Measurements from ENCODE around the gene NAA50.

Gene NAA50

GRCh38 chr3:113719758-113720157 is 26.3 kb downstream of the NAA50 start:
- no peaks in the 10 kb centered on the region for H3K27me3 ChIP-seq (ENCODE audit: insufficient read depth, low read length)
- no peak overlapping the region for H2AFZ ChIP-seq (ENCODE audit: low read length)
- no peak overlapping the region for H3K27ac ChIP-seq (ENCODE audit: low read depth, low read length, poor library complexity, severe bottlenecking)
- 0 out of 2 replicates have a peak, but pooled peaks cover 6% of the 10 kb centered on the region for H3K79me2 ChIP-seq (ENCODE audit: insufficient read depth, low read length)
- no peaks in the 10 kb centered on the region for H3K4me1 ChIP-seq (ENCODE audit: insufficient read depth, low read length, severe bottlenecking)
- no peaks in the 10 kb centered on the region for H4K20me1 ChIP-seq (ENCODE audit: insufficient read depth, low read length)
- TF ChIP-seq EZH2 (IDR thresholded peaks at IDR 0.05; ENCODE audit: borderline replicate concordance, low read length) (no peak), CTCF (IDR thresholded peaks at IDR 0.05; ENCODE audit: low read length) (no peak)
- peaks cover 81% of the 10 kb centered on the region for H3K36me3 ChIP-seq (ENCODE audit: insufficient read depth, low read length)
- H3K4me2 ChIP-seq (ENCODE audit: low read length) = no peak overlapping the region
- no peaks in the 10 kb centered on the region for H3K9me3 ChIP-seq (ENCODE audit: low read length)
- H3K9me2 ChIP-seq (ENCODE audit: low read depth, low read length) = no peaks in the 10 kb centered on the region
- no peaks in the 10 kb centered on the region for H3F3A ChIP-seq (ENCODE audit: insufficient read depth, low read length)
- no peak overlapping the region for H3K9ac ChIP-seq (ENCODE audit: low read length)
- no peak overlapping the region for H3K4me3 ChIP-seq (ENCODE audit: low read depth, low read length, poor library complexity, severe bottlenecking)

GRCh38 chr3:113719294-113719693 is 26.8 kb downstream of the NAA50 start:
- H3K36me3 ChIP-seq (ENCODE audit: insufficient read depth, low read length) = peaks cover 77% of the 10 kb centered on the region

GRCh38 chr3:113717818-113718217 is 28.2 kb downstream of the NAA50 start:
- no peaks in the 10 kb centered on the region for H3F3A ChIP-seq (ENCODE audit: insufficient read depth, low read length)
- TF ChIP-seq EZH2 (IDR thresholded peaks at IDR 0.05; ENCODE audit: borderline replicate concordance, low read length) = no peak
- no peak for TF ChIP-seq CTCF (IDR thresholded peaks at IDR 0.05; ENCODE audit: low read length)

More at GRCh38 chr3:113719294-113719693, 26.8 kb downstream of the NAA50 start:
- Histone ChIP-seq H2AFZ (ENCODE audit: low read length) (no peak overlapping the region), H4K20me1 (ENCODE audit: insufficient read depth, low read length) (no peaks in the 10 kb centered on the region), H3K4me1 (ENCODE audit: insufficient read depth, low read length, severe bottlenecking) (no peaks in the 10 kb centered on the region), H3K9me2 (ENCODE audit: low read depth, low read length) (no peaks in the 10 kb centered on the region), H3K27ac (ENCODE audit: low read depth, low read length, poor library complexity, severe bottlenecking) (no peak overlapping the region), H3K79me2 (ENCODE audit: insufficient read depth, low read length) (0 out of 2 replicates have a peak, but pooled peaks cover 5% of the 10 kb centered on the region), H3K4me2 (ENCODE audit: low read length) (no peak overlapping the region), H3F3A (ENCODE audit: insufficient read depth, low read length) (no peaks in the 10 kb centered on the region), H3K9me3 (ENCODE audit: low read length) (no peaks in the 10 kb centered on the region), H3K4me3 (ENCODE audit: low read depth, low read length, poor library complexity, severe bottlenecking) (no peak overlapping the region), H3K9ac (ENCODE audit: low read length) (no peak overlapping the region), H3K27me3 (ENCODE audit: insufficient read depth, low read length) (no peaks in the 10 kb centered on the region)
- no peak for TF ChIP-seq EZH2 (IDR thresholded peaks at IDR 0.05; ENCODE audit: borderline replicate concordance, low read length)
- TF ChIP-seq CTCF (IDR thresholded peaks at IDR 0.05; ENCODE audit: low read length) = no peak

More at GRCh38 chr3:113717818-113718217, 28.2 kb downstream of the NAA50 start:
- H3K9me3 ChIP-seq (ENCODE audit: low read length) = no peaks in the 10 kb centered on the region
- H4K20me1 ChIP-seq (ENCODE audit: insufficient read depth, low read length) = no peaks in the 10 kb centered on the region
- H3K4me2 ChIP-seq (ENCODE audit: low read length) = no peak overlapping the region
- H3K27ac ChIP-seq (ENCODE audit: low read depth, low read length, poor library complexity, severe bottlenecking) = no peak overlapping the region
- no peaks in the 10 kb centered on the region for H3K79me2 ChIP-seq (ENCODE audit: insufficient read depth, low read length)
- H3K27me3 ChIP-seq (ENCODE audit: insufficient read depth, low read length) = no peaks in the 10 kb centered on the region
- no peak overlapping the region for H3K4me3 ChIP-seq (ENCODE audit: low read depth, low read length, poor library complexity, severe bottlenecking)
- H3K9ac ChIP-seq (ENCODE audit: low read length) = no peak overlapping the region
- no peaks in the 10 kb centered on the region for H3K9me2 ChIP-seq (ENCODE audit: low read depth, low read length)
- no peak overlapping the region for H2AFZ ChIP-seq (ENCODE audit: low read length)
- H3K4me1 ChIP-seq (ENCODE audit: insufficient read depth, low read length, severe bottlenecking) = no peaks in the 10 kb centered on the region
- peaks cover 62% of the 10 kb centered on the region for H3K36me3 ChIP-seq (ENCODE audit: insufficient read depth, low read length)
